GM08714 (cell line): ENCODE measurements around the gene CST5.

ENCODE experiments used
- H3K4me3 ChIP-seq: fragments of 200-500 bp; sonication (Bioruptor generic); 2 replicates; pipeline ENCODE4 v1.5.1; 2014; ENCODE audit warnings: mild to moderate bottlenecking, low read length, inconsistent platforms
- ZNF274 ChIP-seq: IDR thresholded peaks from 2 replicates; pipeline ENCODE4 v1.6.1; 2012; ENCODE audit warnings: mild to moderate bottlenecking, low read depth, low read length

The CST5 gene, protein sequence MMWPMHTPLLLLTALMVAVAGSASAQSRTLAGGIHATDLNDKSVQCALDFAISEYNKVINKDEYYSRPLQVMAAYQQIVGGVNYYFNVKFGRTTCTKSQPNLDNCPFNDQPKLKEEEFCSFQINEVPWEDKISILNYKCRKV

GRCh38 chr20:23879328-23879798, at the start of gene CST5:
Gene CST5 (minus strand): TSS chr20:23879748. CDS start chr20:23879676, 72 bp downstream.
- no peak for TF ChIP-seq ZNF274
- no peak within 1 kb of the TSS for H3K4me3 ChIP-seq

- no peak overlapping the region for H3K4me3 ChIP-seq
Observed at GRCh38 chr20:23928788-23929187, 49.2 kb upstream of the CST5 start.

DNA sequence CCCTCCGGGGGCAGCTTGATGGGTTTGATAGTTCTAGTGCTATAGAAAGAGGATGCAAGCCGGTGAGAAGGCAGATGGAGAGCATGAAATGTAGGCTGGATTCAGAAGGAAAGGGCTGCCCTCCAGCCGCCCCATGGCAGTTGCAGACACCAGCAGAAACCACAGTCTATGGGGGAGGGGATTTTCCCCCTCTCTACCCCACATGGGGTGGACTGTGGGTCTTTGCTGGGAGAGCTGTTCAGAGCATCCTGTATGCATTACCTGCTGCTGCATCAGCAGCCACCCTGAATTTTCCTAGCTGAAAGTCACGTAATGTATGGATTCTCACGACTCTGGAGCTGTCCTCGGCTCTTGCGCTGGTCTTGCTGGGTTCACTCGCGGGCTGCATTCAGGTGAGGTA, 48.8 kb upstream of the CST5 start:
- no peak for TF ChIP-seq ZNF274
- no peak overlapping the region for H3K4me3 ChIP-seq

More at GRCh38 chr20:23928788-23929187, 49.2 kb upstream of the CST5 start:
- no peak for TF ChIP-seq ZNF274

GRCh38 chr20:23926944-23927872, 47.7 kb upstream of the CST5 start:
- no peak for TF ChIP-seq ZNF274
- no peak overlapping the region for H3K4me3 ChIP-seq

DNA sequence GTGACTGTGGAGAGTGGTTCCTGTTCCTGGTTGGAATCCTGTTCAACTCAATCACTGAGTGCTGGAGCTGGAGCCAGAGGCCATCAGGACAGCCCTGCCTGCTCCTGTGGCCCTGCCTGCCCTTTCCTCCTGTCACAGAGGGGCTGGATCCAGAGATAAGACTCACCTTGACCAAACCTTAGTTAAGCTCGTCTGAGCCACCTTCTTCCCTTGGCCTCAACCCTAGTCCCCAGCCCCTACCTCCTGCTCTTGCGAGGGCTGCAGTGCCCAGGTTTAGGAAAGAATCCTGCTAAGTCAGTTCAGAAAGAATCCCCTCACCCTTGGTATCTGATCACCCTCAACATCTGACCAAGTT, 47.0 kb upstream of the CST5 start:
- TF ChIP-seq ZNF274 = no peak

DNA sequence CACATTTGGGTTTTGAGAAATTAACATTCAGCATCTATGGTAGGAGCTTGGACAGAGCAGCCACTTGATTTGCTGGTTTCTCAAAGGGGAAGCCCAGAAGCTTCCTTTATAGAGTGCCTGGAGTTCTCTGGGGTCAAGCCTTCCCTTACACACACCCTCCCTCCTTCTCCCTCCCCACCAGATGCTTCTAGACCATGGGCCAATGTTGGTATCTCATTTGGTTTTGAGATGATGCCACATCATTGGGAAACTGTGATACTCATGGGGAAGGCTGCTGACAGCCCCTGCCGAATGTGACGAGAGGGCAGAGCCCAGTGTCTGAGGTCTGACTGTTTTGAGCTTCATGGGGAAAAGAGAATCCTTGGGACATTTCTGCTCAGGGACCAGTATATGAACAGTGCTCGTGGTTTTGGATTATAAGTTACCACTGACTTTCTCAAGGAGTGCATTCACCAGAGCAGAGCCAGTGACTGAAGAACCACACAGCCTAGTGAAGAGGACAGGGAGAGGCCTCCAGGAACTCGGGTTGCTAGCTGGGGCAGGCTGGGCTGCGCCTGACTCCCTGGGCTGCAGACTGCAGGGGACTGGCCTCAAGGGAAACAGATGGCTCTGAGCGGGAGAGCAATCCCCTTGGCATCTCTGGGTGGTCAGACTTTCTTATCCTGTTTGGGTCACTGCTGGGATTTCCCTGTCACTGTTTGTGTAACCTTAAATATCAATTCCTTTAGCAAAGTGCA, 46.4 kb upstream of the CST5 start:
- TF ChIP-seq ZNF274 = no peak
- no peak overlapping the region for H3K4me3 ChIP-seq

More for the DNA sequence above, 47.0 kb upstream of the CST5 start:
- no peak overlapping the region for H3K4me3 ChIP-seq

GRCh38 chr20:23924751-23925150, 45.2 kb upstream of the CST5 start:
- H3K4me3 ChIP-seq = no peak overlapping the region
- TF ChIP-seq ZNF274 = no peak

GRCh38 chr20:23923891-23924435, 44.4 kb upstream of the CST5 start:
- TF ChIP-seq ZNF274 = no peak

DNA sequence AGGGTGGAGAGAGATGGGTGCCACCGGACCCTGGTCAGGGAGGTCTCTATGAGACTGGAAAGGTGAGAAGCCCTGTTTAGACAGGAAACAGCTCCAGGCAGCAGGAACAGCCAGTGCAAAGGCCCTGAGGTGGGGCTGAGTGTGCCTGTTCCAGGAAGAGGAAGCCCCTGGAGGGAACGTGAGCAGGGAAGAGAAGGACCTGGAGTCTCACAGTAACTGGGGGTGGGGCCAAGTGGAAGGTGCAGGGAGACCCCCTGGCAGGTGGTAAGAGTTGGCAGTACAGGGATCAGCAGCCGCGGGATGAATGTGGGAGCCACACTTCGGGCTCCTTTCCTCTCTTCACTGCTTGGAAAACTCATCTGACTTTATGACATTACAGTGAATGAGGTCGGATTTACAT, 43.8 kb upstream of the CST5 start:
- H3K4me3 ChIP-seq = no peak overlapping the region
- TF ChIP-seq ZNF274 = no peak

More at GRCh38 chr20:23923891-23924435, 44.4 kb upstream of the CST5 start:
- H3K4me3 ChIP-seq = no peak overlapping the region

- H3K4me3 ChIP-seq = no peak overlapping the region
- no peak for TF ChIP-seq ZNF274
Observed at GRCh38 chr20:23920408-23921325, 41.1 kb upstream of the CST5 start.

- no peak for TF ChIP-seq ZNF274
- H3K4me3 ChIP-seq = no peak overlapping the region
Observed at GRCh38 chr20:23918896-23919295, 39.3 kb upstream of the CST5 start.

GRCh38 chr20:23918101-23918862, 38.7 kb upstream of the CST5 start:
- no peak for TF ChIP-seq ZNF274

More at GRCh38 chr20:23918101-23918862, 38.7 kb upstream of the CST5 start:
- no peak overlapping the region for H3K4me3 ChIP-seq
